Ramos (cell line): ENCODE results near the gene COL18A1.

Source experiments
- in situ Hi-C: fragments of 300-500 bp; cut with MboI; formaldehyde crosslinking; loops from one replicate; pipeline ENCODE4 v1.14.3; 2022; ENCODE audit warnings: low sequenced_read_pairs; ENCODE audit not compliant: unreplicated experiment

Gene COL18A1

DNA sequence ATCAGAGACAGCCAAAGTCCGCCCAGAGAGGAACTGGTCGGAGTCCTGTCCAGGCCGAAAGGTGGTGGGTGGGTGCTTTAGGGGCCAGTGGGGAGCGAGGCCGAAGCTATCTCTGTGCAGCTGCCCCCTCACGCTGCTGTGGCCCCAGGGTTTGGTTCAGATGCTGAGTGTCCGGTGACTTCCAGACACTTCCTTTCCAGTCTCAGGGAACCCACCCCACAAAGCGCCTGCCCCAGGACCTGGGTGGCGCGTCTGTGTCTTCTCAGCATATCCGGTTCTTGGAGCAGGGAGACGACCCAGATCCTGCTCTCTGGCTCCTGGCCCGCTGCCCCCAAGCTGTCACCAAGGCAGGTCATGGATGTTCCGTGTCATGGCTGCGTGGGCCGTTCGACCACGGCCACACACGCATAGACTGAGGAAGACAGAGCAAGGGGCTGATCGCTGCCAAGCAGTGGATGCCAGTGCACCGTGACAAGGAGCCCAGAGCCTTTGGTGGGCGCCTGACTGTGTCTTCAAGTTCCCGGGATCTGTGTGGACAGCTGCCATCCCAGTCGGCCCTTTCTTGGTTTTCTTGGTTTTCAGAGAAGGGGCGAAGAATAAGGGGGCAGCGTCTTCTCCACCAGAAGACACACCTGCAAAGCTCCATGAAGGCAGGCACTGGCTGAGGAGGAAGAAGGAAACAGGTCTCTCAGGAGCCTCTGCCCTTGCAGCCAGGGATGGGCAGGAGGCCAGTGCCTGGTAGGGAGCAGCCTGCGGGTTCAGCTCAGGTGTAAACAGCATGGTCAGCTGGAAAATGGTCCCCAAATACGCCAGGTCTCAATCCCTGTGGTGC is 22.9 kb upstream of the COL18A1 start:
- in situ Hi-C loops: no loop called here

DNA sequence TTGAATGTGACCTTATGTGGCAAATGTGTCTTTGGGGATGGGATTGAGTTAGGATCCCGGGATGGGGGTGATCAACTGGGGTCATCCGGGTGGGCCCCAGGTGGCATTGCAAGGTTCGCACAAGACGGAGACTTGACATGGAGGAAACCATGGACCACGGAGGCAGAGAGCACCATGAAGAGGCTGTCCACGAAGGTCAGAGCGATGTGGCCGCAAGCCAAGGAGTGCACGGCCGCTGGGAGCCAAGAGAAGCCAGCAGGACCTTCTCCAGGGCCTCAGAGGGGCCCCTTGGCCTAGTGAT is 22.3 kb upstream of the COL18A1 start:
- in situ Hi-C loops: no loop called here

DNA sequence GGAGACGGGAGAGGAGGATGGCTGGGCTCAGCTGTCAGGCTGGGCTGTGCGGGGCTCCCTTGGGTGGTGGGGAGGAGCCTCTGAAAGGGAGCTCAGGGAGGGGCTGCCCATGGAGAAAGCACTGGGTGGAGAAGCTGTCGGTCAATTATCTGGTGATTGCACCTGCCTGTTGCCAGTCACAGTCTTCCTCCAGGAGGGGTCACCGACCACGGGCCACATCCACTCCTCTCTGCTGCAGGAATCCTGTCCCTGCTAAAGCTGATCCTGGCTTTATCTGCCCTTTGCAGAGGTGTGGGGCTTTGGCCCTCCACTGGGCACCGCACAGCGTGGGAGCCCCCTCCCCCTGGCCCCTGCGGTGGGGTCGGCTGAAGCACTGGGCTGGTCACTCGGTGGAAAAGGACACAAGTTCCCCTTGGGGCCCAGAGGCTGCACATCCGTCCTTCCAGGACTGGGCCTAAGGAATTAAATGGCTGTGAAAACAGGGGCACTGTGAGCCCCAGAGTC is 21.8 kb upstream of the COL18A1 start:
- in situ Hi-C loops: no loop called here

- in situ Hi-C loops: no loop called here
Measured at GRCh38 chr21:45383615-45384201, 21.3 kb upstream of the COL18A1 start.

DNA sequence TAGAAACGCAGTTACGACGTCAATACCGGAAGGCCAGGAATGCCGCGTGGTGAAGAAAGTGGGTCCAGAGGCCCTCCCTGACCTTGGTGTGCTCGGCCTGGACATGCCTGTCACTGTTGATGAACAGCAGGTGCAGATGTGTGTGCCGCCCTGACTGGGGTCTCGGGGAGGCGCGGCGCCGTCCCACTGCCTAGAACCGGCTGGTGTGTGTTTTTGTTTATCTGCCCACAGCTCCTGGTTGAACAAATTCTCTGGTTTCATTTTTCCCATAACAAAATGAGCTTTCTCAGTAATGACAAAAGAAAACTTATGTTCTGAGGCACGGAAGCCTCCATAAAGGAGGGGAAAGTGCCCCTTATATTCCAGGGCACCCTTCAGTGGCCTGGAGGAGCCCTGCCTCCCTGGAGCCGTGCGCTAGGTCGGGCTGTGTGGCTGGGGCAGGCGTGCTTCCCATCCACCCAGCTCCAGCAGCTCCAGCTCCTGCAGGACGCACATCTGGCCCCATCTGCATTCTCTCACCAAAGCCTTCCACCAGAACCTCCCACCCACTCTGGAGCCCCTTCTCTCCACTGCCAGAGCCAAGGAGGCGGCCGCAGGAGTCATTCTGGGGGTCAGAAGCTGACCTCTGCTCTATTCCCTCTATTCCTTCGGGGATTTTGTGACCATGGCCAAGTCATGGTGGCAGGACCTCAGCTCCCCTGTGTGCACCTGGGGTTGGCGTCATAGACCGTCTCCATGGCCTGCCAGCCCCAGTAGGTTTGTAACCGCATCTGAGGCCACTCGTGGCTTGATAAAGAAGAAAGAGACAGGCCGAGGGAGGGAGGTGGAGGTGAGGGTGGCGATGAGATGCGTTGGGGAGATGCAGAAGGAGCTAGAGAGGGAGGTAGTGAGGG is 20.1 kb upstream of the COL18A1 start:
- in situ Hi-C loops: no loop called here

GRCh38 chr21:45385549-45386050 is 19.4 kb upstream of the COL18A1 start:
- in situ Hi-C loops: no loop called here

DNA sequence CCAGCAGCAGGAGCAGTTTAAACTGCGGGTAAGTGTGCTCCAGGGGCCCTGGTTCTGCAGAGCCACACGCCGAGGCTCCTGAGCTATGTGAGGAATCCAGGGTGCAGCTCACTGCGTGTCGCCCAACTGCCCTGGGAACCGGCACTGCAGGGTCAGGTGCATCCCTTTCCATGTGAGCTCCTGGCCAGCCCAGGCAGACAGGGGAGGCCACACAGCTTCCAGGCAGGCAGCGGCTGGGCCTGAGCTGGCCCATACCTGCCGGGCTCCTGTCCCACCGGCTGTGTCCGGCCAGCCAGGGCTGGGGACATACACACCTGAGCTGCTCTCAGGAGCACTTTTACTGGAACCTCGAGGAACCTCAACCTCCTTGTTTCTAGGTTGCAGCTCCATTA is 18.6 kb upstream of the COL18A1 start:
- in situ Hi-C loops: no loop called here

DNA sequence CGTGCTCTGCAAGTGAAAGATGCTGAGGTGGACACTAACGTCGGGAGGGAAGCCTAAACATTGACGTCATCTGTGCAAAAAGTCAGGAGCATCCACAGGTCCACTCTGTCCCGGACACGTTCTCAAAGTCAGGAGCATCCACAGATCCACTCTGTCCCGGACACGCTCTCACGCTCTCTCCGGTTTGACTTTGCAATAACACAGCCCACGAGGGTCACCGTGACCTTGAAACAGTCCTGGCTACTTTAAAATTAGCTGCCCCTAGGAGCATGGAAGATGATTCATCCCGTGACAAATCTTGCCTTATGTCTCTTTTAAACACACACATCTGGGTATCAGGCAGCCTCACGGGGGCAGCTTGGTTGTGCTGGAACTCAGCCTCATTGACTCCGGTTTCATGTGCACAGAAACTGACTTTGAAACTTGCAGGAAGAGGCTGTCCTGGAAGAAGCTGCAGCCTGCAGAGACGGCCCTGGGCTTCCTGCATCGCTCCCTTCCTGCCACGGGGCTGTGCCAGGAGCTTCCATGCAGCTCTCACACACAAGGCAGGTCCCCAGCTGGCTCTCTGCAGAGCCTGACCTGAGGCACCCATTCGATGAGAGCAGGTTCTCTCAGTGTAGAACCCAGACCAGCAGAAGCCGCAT is 18.1 kb upstream of the COL18A1 start:
- in situ Hi-C loops: no loop called here

DNA sequence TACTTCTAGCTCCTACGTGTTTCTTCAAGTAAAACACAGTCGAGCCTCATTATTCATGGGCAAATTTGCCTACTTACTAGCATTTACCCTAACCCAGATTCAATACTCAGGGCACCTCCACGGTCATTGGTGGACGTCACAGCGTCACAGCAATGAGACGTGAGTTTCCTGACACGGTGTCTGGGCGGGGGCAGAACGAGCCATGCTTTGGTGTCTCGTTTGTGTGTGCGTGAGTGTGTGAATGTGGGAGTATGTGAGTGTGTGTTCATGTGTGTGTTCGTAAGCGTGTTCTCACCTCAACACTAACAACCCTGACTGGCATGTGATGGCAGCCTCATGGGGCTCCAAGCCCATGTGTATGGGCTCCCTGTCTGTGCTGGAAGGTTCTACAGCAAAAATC is 17.5 kb upstream of the COL18A1 start:
- in situ Hi-C loops: no loop called here

- in situ Hi-C loops: no loop called here
Measured at GRCh38 chr21:45388011-45388521, 16.9 kb upstream of the COL18A1 start.

DNA sequence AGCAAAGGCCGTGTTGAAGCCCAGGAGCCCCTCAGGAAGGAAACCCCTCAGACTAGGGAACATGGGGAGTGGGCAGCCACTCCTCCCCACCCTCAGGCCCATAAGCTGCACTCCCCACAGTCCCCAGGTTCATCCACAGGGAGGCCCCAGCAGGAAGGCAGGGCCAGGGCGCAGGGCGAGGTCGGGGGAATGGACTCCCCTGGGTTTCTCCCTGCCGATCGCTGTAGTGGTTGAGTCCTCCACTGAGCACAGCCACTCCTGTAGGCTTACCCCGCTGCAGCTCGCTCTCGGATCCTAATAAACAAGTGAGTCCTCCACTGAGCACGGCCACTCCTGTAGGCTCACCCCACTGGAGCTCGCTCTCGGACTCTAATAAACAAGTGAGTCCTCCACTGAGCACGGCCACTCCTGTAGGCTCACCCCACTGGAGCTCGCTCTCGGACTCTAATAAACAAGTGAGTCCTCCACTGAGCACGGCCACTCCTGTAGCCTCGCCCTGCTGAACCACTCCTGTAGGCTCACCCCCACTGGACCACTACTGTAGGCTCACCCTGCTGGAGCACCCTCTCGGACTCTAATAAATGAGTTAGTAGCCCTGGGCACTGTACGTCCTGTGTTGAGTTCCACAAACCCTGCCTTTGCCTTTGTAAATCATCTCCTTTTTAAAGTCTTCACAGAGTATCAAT is 16.2 kb upstream of the COL18A1 start:
- in situ Hi-C loops: no loop called here

GRCh38 chr21:45390121-45390751 is 14.7 kb upstream of the COL18A1 start:
- in situ Hi-C loops: no loop called here

DNA sequence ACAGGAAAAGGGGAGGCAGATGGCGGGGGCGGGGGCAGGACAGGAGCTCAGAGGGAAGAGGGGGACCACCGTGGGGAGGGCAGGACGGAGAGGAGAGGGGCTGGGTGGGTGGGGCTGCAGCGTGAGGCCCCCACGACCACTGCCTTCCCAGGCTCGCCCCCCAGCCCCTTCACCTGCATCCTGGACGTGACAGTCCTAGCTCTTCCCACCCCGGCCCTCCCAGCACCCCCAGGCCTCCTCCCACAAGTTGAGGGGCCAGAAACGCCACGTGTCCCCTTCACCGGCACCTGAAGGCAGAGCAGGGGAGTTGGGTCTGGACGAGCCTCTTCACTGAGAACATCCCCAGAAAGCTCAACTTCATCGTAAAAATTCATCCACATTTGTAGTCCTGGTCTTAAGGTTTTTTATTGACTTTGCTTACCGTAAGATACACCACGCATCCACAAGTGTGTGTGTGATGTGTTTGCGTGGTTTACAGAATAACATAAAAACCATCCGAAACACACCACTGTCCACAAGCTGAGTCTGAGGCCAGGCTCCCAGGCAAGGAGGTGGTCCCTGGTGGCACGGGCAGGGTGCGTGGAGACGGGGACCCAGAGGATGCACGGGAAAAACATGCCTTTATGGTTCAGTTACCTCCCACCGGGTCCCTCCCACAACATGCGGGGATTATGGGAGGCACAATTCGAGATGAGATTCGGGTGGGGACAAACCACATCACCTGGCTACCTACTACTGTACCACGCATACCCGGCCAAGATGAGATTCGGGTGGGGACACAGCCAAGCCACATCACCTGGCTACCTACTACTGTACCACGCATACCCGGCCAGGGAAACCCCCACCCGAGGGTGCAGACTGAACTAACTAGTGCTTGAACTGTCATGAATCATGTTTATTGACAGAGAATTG is 13.9 kb upstream of the COL18A1 start:
- in situ Hi-C loops: no loop called here

GRCh38 chr21:45391743-45392572 is 13.0 kb upstream of the COL18A1 start:
- in situ Hi-C loops: no loop called here

GRCh38 chr21:45392573-45392971 is 12.4 kb upstream of the COL18A1 start:
- in situ Hi-C loops: no loop called here

DNA sequence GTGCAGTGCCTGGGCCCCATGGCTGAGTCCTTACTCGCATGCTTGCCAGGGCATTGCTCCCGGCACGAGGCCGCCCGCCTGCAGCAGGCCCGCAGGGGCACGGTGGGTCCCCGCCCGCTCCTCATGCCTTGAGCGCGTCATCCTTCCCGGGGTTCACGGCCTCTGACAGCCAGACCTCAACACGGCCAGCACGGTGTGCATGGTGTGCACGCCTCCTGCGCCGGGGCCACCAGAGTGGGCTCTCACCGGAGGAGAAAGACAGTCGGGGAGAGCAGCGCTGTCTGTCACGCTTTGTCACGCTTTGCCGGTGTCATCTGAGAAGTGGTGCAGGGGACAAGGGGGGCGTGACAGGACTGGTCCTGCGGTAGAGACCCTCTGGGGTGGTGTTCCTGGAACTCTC is 11.9 kb upstream of the COL18A1 start:
- in situ Hi-C loops: no loop called here
